ENCODE measurements around the gene FANCG. TPM values are rescaled to one million over a fixed set of nuclear protein-coding genes. Genes with fewer than 3 reads are reported as not detected.

Gene FANCG
- total RNA-seq, 1 experiment from 2014 or later: 87.1 TPM

GRCh38 chr9:35028341-35028740, 51.4 kb downstream of the FANCG start:
- H3K4me3 ChIP-seq (ENCODE audit: insufficient read depth, low read depth, low read length): no peak overlapping the region
- H3K36me3 ChIP-seq (replicated peaks; ENCODE audit: control insufficient read depth, insufficient read depth, low read length): no peaks in the 10 kb centered on the region
- H3K27me3 ChIP-seq (ENCODE audit: control insufficient read depth, insufficient read depth, low read length): no peaks in the 10 kb centered on the region
- no peak for DNase-seq

- Histone ChIP-seq H3K4me3 (ENCODE audit: insufficient read depth, low read depth, low read length) (no peak overlapping the region), H3K36me3 (replicated peaks; ENCODE audit: control insufficient read depth, insufficient read depth, low read length) (no peaks in the 10 kb centered on the region), H3K27me3 (ENCODE audit: control insufficient read depth, insufficient read depth, low read length) (no peaks in the 10 kb centered on the region)
- no peak for DNase-seq
Observed at GRCh38 chr9:35027860-35028259, 51.9 kb downstream of the FANCG start.

GRCh38 chr9:35027374-35027773, 52.4 kb downstream of the FANCG start:
- H3K36me3 ChIP-seq (replicated peaks; ENCODE audit: control insufficient read depth, insufficient read depth, low read length): no peaks in the 10 kb centered on the region
- no peaks in the 10 kb centered on the region for H3K27me3 ChIP-seq (ENCODE audit: control insufficient read depth, insufficient read depth, low read length)
- no peak overlapping the region for H3K4me3 ChIP-seq (ENCODE audit: insufficient read depth, low read depth, low read length)
- no peak for DNase-seq

- Histone ChIP-seq H3K4me3 (ENCODE audit: insufficient read depth, low read depth, low read length) (no peak overlapping the region), H3K27me3 (ENCODE audit: control insufficient read depth, insufficient read depth, low read length) (no peaks in the 10 kb centered on the region), H3K36me3 (replicated peaks; ENCODE audit: control insufficient read depth, insufficient read depth, low read length) (no peaks in the 10 kb centered on the region)
- DNase-seq: no peak
Observed at GRCh38 chr9:35026671-35027070, 53.1 kb downstream of the FANCG start.

Other genes with a start within 250 kb of the FANCG start
- gene PHF24, start 121.7 kb downstream of the FANCG start, total RNA-seq (2014; rRNA removed; shearing (Covaris generic)): 0.37 and 0.42 TPM in 2 replicates
- 48.9 and 51.2 TPM in 2 replicates for gene DNAJB5, start 90.2 kb downstream of the FANCG start, total RNA-seq (2014; rRNA removed; shearing (Covaris generic))
- 509 and 709 TPM in 2 replicates for gene VCP, start 7.3 kb downstream of the FANCG start, total RNA-seq (2014; rRNA removed; shearing (Covaris generic))
- 29.6 and 29.8 TPM in 2 replicates for gene PIGO, start 16.6 kb upstream of the FANCG start, total RNA-seq (2014; rRNA removed; shearing (Covaris generic))
- gene STOML2, start 23.2 kb upstream of the FANCG start, total RNA-seq (2014; rRNA removed; shearing (Covaris generic)): 211 and 244 TPM in 2 replicates
- gene ATOSB, start 35.9 kb upstream of the FANCG start, total RNA-seq (2014; rRNA removed; shearing (Covaris generic)): 9.4 and 13.9 TPM in 2 replicates
- gene UNC13B, start 82.1 kb upstream of the FANCG start, total RNA-seq (2014; rRNA removed; shearing (Covaris generic)): 49.5 and 56.0 TPM in 2 replicates